HEK293 (cell line): ENCODE data around the gene EVL.

ENCODE experiments used
- CTCF ChIA-PET: fragments of 350-600 bp; formaldehyde crosslinking; extraction: SDS; loops from one replicate; lab custom pipeline; 2021; ENCODE audit warnings: antibody characterized with exemption; lab: Yijun Ruan, JAX
- POLR2A ChIA-PET: fragments of 300-600 bp; formaldehyde crosslinking; extraction: SDS; loops from one replicate; lab custom pipeline; 2020; ENCODE audit warnings: antibody characterized with exemption, inconsistent platforms; lab: Yijun Ruan, JAX
- H3K27ac ChIP-seq: fragments of 200-500 bp; sonication (Bioruptor generic); 2 replicates; pipeline ENCODE4 v1.5.1; 2014; ENCODE audit warnings: low read depth, low read length, control low read depth, inconsistent platforms; ENCODE audit errors: extremely low read depth
- H3K36me3 ChIP-seq, 2 experiments: fragments of 200-500 bp in 1 of 2; sonication (Bioruptor generic) in 1 of 2; 1 replicate in 1 of 2; 2 replicates in 1 of 2; pipeline ENCODE4 v1.5.1; 2014 to 2017; ENCODE audit warnings: inconsistent platforms in 2 of 2, low read length in 2 of 2; ENCODE audit not compliant: control insufficient read depth in 2 of 2, insufficient read depth in 1 of 2
- H3K4me1 ChIP-seq: fragments of 200-500 bp; sonication (Bioruptor generic); 2 replicates; pipeline ENCODE4 v1.5.1; 2014; ENCODE audit warnings: mild to moderate bottlenecking, low read length, inconsistent platforms; ENCODE audit not compliant: control insufficient read depth, insufficient read depth
- H3K4me3 ChIP-seq: 2 replicates; pipeline ENCODE4 v1.5.1; 2011; ENCODE audit warnings: low read depth, mild to moderate bottlenecking, control low read depth, low read length, moderate library complexity
- H3K9me3 ChIP-seq: fragments of 200-500 bp; sonication (Bioruptor generic); 2 replicates; pipeline ENCODE4 v1.5.1; 2014; ENCODE audit warnings: low read depth, low read length, inconsistent platforms; ENCODE audit not compliant: control insufficient read depth, insufficient read depth
- BCL11A ChIP-seq: fragments of 450-650 bp; formaldehyde crosslinking; IDR thresholded peaks from 2 replicates; pipeline ENCODE4 v1.5.1; 2016; ENCODE audit warnings: low read depth, missing biosample characterization, missing genetic modification characterization
- BCL11B ChIP-seq: fragments of 450-650 bp; formaldehyde crosslinking; IDR thresholded peaks from 2 replicates; pipeline ENCODE4 v1.5.1; 2016; ENCODE audit warnings: low read depth, missing biosample characterization, missing genetic modification characterization
- FEZF1 ChIP-seq: fragments of 450-650 bp; formaldehyde crosslinking; IDR thresholded peaks from 2 replicates; pipeline ENCODE4 v1.5.1; 2016; ENCODE audit warnings: missing biosample characterization, missing genetic modification characterization
- HIC1 ChIP-seq: fragments of 450-650 bp; formaldehyde crosslinking; IDR thresholded peaks from 2 replicates; pipeline ENCODE4 v1.5.1; 2016; ENCODE audit warnings: missing biosample characterization, missing genetic modification characterization
- HOXA7 ChIP-seq: sonication (generic); formaldehyde crosslinking; IDR thresholded peaks from 2 replicates; pipeline ENCODE4 v1.8.1; 2022; ENCODE audit warnings: missing genetic modification reagents, borderline replicate concordance
- MEIS1 ChIP-seq: sonication (generic); formaldehyde crosslinking; IDR thresholded peaks from 2 replicates; pipeline ENCODE4 v1.8.1; 2022; ENCODE audit warnings: missing genetic modification reagents, mild to moderate bottlenecking, borderline replicate concordance
- SETDB1 ChIP-seq: IDR thresholded peaks from one replicate; pipeline ENCODE4 v1.6.1; 2017; ENCODE audit warnings: mild to moderate bottlenecking, low read length, moderate library complexity, mixed read lengths; ENCODE audit not compliant: insufficient read length
- TRIM28 ChIP-seq: IDR thresholded peaks from 2 replicates; pipeline ENCODE4 v1.6.1; 2011; ENCODE audit warnings: low read length, control low read depth, borderline replicate concordance
- TSHZ1 ChIP-seq: fragments of 450-650 bp; formaldehyde crosslinking; IDR thresholded peaks from 2 replicates; pipeline ENCODE4 v1.5.1; 2016; ENCODE audit warnings: missing biosample characterization, missing genetic modification characterization, borderline replicate concordance
- ZBTB44 ChIP-seq: fragments of 450-650 bp; IDR thresholded peaks from 2 replicates; pipeline ENCODE4 v1.5.1; 2018; ENCODE audit warnings: missing biosample characterization, mild to moderate bottlenecking, missing genetic modification characterization
- ZBTB48 ChIP-seq: fragments of 450-650 bp; formaldehyde crosslinking; IDR thresholded peaks from 2 replicates; pipeline ENCODE4 v1.5.1; 2016; ENCODE audit warnings: missing biosample characterization, missing genetic modification characterization
- ZFP37 ChIP-seq: fragments of 450-650 bp; formaldehyde crosslinking; IDR thresholded peaks from 2 replicates; pipeline ENCODE4 v1.5.1; 2016; ENCODE audit warnings: missing biosample characterization, missing genetic modification characterization
- ZNF114 ChIP-seq: fragments of 450-650 bp; formaldehyde crosslinking; IDR thresholded peaks from 2 replicates; pipeline ENCODE4 v1.5.0; 2017; ENCODE audit warnings: missing biosample characterization, missing genetic modification characterization
- ZNF157 ChIP-seq: fragments of 450-650 bp; formaldehyde crosslinking; IDR thresholded peaks from 2 replicates; pipeline ENCODE4 v1.5.1; 2016; ENCODE audit warnings: missing biosample characterization, missing genetic modification characterization
- ZNF169 ChIP-seq: fragments of 450-650 bp; formaldehyde crosslinking; IDR thresholded peaks from 2 replicates; pipeline ENCODE4 v1.5.1; 2016; ENCODE audit warnings: missing biosample characterization, missing genetic modification characterization
- ZNF2 ChIP-seq: fragments of 450-650 bp; formaldehyde crosslinking; IDR thresholded peaks from 2 replicates; pipeline ENCODE4 v1.5.1; 2016; ENCODE audit warnings: missing biosample characterization, missing genetic modification characterization
- ZNF214 ChIP-seq: fragments of 450-650 bp; formaldehyde crosslinking; IDR thresholded peaks from 2 replicates; pipeline ENCODE4 v1.5.1; 2017; ENCODE audit warnings: missing biosample characterization, mild to moderate bottlenecking, missing genetic modification characterization, borderline replicate concordance
- ZNF341 ChIP-seq: fragments of 450-650 bp; formaldehyde crosslinking; IDR thresholded peaks from 2 replicates; pipeline ENCODE4; 2016; ENCODE audit warnings: low read depth, missing biosample characterization, missing genetic modification characterization
- ZNF426 ChIP-seq: fragments of 450-650 bp; formaldehyde crosslinking; IDR thresholded peaks from 2 replicates; pipeline ENCODE4 v1.5.1; 2017; ENCODE audit warnings: missing biosample characterization, missing genetic modification characterization, mild to moderate bottlenecking, inconsistent platforms, moderate library complexity
- ZNF510 ChIP-seq: fragments of 450-650 bp; formaldehyde crosslinking; IDR thresholded peaks from 2 replicates; pipeline ENCODE4 v1.5.1; 2018; ENCODE audit warnings: mild to moderate bottlenecking, missing genetic modification characterization, missing biosample characterization; ENCODE audit not compliant: insufficient replicate concordance
- ZNF530 ChIP-seq: fragments of 450-650 bp; formaldehyde crosslinking; IDR thresholded peaks from 2 replicates; pipeline ENCODE4 v1.5.1; 2016; ENCODE audit warnings: low read depth, missing biosample characterization, missing genetic modification characterization
- ZNF544 ChIP-seq: fragments of 450-650 bp; formaldehyde crosslinking; IDR thresholded peaks from 2 replicates; pipeline ENCODE4 v1.5.0; 2017; ENCODE audit warnings: missing biosample characterization, missing genetic modification characterization
- ZNF555 ChIP-seq: fragments of 450-650 bp; formaldehyde crosslinking; conservative IDR thresholded peaks from 2 replicates; pipeline ENCODE4 v1.5.1; 2017; ENCODE audit warnings: missing biosample characterization, mild to moderate bottlenecking, missing genetic modification characterization, inconsistent platforms
- ZNF571 ChIP-seq: fragments of 450-650 bp; formaldehyde crosslinking; IDR thresholded peaks from 2 replicates; pipeline ENCODE4 v1.5.0; 2017; ENCODE audit warnings: missing biosample characterization, missing genetic modification characterization
- ZNF629 ChIP-seq: fragments of 450-650 bp; formaldehyde crosslinking; IDR thresholded peaks from 2 replicates; pipeline ENCODE4 v1.5.1; 2017; ENCODE audit warnings: missing biosample characterization, missing genetic modification characterization
- ZNF660 ChIP-seq: fragments of 450-650 bp; IDR thresholded peaks from 2 replicates; pipeline ENCODE4 v1.5.1; 2018; ENCODE audit warnings: missing biosample characterization, mild to moderate bottlenecking, missing genetic modification characterization
- ZNF701 ChIP-seq: fragments of 450-650 bp; formaldehyde crosslinking; IDR thresholded peaks from 2 replicates; pipeline ENCODE4 v1.5.1; 2016; ENCODE audit warnings: missing biosample characterization, missing genetic modification characterization
- ZNF776 ChIP-seq: fragments of 450-650 bp; formaldehyde crosslinking; IDR thresholded peaks from 2 replicates; pipeline ENCODE4 v1.5.0; 2017; ENCODE audit warnings: missing biosample characterization, missing genetic modification characterization, borderline replicate concordance
- ZSCAN16 ChIP-seq: fragments of 450-650 bp; formaldehyde crosslinking; IDR thresholded peaks from 2 replicates; pipeline ENCODE4 v1.5.1; 2016; ENCODE audit warnings: missing biosample characterization, missing genetic modification characterization
- ZSCAN18 ChIP-seq: fragments of 450-650 bp; formaldehyde crosslinking; IDR thresholded peaks from 2 replicates; pipeline ENCODE4 v1.5.1; 2016; ENCODE audit warnings: missing biosample characterization, missing genetic modification characterization

The EVL gene

GRCh38 chr14:100052819-100053218 is 12.4 kb upstream of the EVL start:
- ChIA-PET CTCF (interaction anchor here (1.1 kb wide), 1 partner anchor 55 kb away, joined by 3 read pairs; no protein-coding TSS in a partner anchor), POLR2A (no interaction called here)

GRCh38 chr14:100054316-100055075 is 10.7 kb upstream of the EVL start:
- POLR2A ChIA-PET, result no interaction called here
- no peaks in the 10 kb centered on the region for H3K36me3 ChIP-seq
- H3K4me1 ChIP-seq, result no peaks in the 10 kb centered on the region
- H3K27ac ChIP-seq, result no peak overlapping the region
- no peaks in the 10 kb centered on the region for H3K9me3 ChIP-seq
- CTCF ChIA-PET, result interaction anchor here (0.7 kb wide), 1 partner anchor 30 kb away, joined by 3 read pairs; no protein-coding TSS in a partner anchor
- H3K4me3 ChIP-seq, result no peak overlapping the region
- no peak for TF ChIP-seq ZSCAN16 (tag by site-specific recombination)
- TF ChIP-seq BCL11B (tag by site-specific recombination), result no peak
- no peak for TF ChIP-seq ZNF544
- no peak for TF ChIP-seq ZNF555 (tag by site-specific recombination)
- no peak for TF ChIP-seq ZNF701 (tag by site-specific recombination)
- TF ChIP-seq HIC1 (tag by site-specific recombination), result no peak
- TF ChIP-seq ZNF530 (tag by site-specific recombination), result no peak
- TF ChIP-seq ZNF510 (tag by site-specific recombination), result no peak
- TF ChIP-seq TSHZ1, result no peak
- TF ChIP-seq ZFP37 (tag by site-specific recombination), result no peak
- no peak for TF ChIP-seq ZNF157 (tag by site-specific recombination)
- TF ChIP-seq ZNF660 (tag by site-specific recombination), result no peak

More at GRCh38 chr14:100052819-100053218, 12.4 kb upstream of the EVL start:
- Histone ChIP-seq H3K4me3 (no peak overlapping the region), H3K36me3 (no peaks in the 10 kb centered on the region), H3K27ac (no peak overlapping the region), H3K4me1 (no peaks in the 10 kb centered on the region), H3K9me3 (no peaks in the 10 kb centered on the region)
- TF ChIP-seq ZNF629, result no peak
- TF ChIP-seq ZNF426 (tag by site-specific recombination), result no peak
- TF ChIP-seq ZBTB48 (tag by site-specific recombination), result no peak
- no peak for TF ChIP-seq FEZF1 (tag by site-specific recombination)
- no peak for TF ChIP-seq BCL11A (tag by site-specific recombination)
- no peak for TF ChIP-seq TRIM28
- TF ChIP-seq BCL11B (tag by site-specific recombination), result no peak
- TF ChIP-seq ZNF776 (tag by site-specific recombination), result no peak
- TF ChIP-seq MEIS1 (CRISPR knock-in tag), result no peak
- no peak for TF ChIP-seq ZNF571
- no peak for TF ChIP-seq ZNF114
- TF ChIP-seq ZNF544, result no peak
- TF ChIP-seq ZSCAN18 (tag by site-specific recombination), result no peak
- no peak for TF ChIP-seq HOXA7 (CRISPR knock-in tag)
- TF ChIP-seq ZNF341, result no peak
- no peak for TF ChIP-seq ZNF2 (tag by site-specific recombination)
- TF ChIP-seq ZBTB44 (tag by site-specific recombination), result no peak
- TF ChIP-seq ZNF214 (tag by site-specific recombination), result no peak
- no peak for TF ChIP-seq SETDB1
- no peak for TF ChIP-seq ZNF169 (tag by site-specific recombination)
